Fibroblast of skin of back (primary cell): ENCODE data around the gene ENDOU. TPM values are rescaled to one million over a fixed set of nuclear protein-coding genes. Genes with fewer than 3 reads are reported as not detected.

ENCODE experiments used
- DNase-seq: peaks from one replicate; pipeline ENCODE4 v3.0.0-alpha.2; 2013
- polyA plus RNA-seq, 2 experiments: library from polyadenylated mRNA; unstranded; fragments of 120-200 nt; gene quantifications; one replicate each; pipeline ENCODE4 v1.2.1, GENCODE V29; 2013; ENCODE audit not compliant: insufficient read length in 2 of 2

The ENDOU gene, protein sequence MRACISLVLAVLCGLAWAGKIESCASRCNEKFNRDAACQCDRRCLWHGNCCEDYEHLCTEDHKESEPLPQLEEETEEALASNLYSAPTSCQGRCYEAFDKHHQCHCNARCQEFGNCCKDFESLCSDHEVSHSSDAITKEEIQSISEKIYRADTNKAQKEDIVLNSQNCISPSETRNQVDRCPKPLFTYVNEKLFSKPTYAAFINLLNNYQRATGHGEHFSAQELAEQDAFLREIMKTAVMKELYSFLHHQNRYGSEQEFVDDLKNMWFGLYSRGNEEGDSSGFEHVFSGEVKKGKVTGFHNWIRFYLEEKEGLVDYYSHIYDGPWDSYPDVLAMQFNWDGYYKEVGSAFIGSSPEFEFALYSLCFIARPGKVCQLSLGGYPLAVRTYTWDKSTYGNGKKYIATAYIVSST
- polyA plus RNA-seq (2013, experiment 1 of 2; ENCODE audit: insufficient read length): not detected
- 0.26 TPM for polyA plus RNA-seq (2013, experiment 2 of 2; ENCODE audit: insufficient read length)

GRCh38 chr12:47725091-47725772, at the start of gene ENDOU:
TSS of gene ENDOU (minus strand) at chr12:47725490. CDS start at chr12:47725413, 77 bp downstream.
- no peak for DNase-seq

DNA sequence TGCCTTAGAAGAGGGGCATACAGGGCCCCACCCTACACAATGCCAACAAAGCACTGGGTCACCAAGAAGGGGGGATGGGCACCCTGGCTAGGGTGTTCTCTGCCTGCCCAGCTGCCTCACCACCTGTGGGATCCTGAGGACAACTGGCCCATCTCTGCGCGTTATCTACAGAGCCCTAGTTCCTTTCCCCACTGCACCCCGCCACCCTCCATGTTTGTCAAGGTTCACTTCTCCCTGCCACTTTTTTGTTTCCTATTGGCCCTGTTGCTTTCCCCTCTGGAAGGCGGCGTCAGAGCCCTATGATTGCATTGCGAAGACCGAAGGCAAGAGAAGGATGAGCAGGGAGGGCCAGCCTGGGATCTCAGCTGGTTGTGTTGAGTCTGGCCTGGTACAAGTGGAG, 49.4 kb upstream of the ENDOU start:
- DNase-seq: no peak

- DNase-seq: no peak
These were observed 48.7 kb upstream of the ENDOU start for GRCh38 chr12:47773858-47774580.

DNA sequence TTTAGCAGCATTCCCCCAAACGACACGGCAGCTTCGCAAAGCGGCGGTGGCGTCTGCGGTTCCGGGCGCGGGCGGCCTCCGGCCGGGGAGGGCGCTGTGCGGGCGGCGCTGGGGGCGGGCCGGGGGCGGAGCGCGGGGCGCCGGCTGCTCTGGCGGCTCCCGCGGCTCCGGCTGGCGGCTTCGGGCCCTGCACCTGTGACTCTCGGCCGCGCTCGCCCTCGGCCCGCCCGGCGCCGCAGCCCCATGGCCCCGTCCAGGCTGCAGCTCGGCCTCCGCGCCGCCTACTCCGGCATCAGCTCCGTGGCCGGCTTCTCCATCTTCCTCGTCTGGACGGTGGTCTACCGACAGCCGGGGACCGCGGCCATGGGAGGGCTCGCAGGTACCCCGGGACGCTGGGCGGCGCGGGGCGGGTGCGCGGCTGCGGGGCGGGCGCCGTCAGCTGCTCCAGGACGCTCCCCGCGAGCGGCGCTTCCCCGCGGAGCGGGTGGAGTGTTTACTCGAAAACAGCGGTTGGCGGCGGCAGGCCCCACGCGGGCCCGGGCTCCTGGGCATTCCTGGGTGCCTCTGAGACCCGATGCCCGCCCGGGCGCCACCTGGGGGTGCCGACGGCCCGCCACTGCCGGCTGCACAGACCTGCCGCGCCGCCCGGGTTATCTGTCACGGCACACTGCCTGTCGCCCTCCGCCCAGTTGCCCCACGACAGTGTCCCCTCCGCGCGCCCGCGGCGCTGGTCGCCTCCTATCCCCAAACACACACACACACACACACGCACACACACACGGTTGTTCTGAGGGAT, 48.0 kb upstream of the ENDOU start, which contains the start of gene SLC48A1:
TSS of gene SLC48A1 (plus strand) at position 177 of the 796 bp plus-strand sequence. CDS start at position 244, 67 bp downstream.
- peak; percentile 66 for DNase-seq

DNA sequence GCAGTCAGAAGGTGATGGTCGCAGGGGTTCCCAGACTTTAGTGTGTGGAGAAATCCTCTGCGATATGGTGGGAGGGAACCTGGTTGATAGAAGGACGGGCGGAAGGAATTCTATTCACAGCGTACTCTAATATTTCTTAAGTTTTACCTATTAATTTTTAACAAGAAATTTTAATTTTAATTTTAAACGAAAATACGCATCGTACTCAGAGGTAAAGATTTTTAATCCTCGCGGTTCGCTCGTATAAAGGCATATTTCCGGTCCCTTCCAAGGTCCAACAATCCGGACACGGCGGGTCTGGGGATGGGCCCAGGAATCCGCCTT, 47.4 kb upstream of the ENDOU start:
- DNase-seq: no peak

DNA sequence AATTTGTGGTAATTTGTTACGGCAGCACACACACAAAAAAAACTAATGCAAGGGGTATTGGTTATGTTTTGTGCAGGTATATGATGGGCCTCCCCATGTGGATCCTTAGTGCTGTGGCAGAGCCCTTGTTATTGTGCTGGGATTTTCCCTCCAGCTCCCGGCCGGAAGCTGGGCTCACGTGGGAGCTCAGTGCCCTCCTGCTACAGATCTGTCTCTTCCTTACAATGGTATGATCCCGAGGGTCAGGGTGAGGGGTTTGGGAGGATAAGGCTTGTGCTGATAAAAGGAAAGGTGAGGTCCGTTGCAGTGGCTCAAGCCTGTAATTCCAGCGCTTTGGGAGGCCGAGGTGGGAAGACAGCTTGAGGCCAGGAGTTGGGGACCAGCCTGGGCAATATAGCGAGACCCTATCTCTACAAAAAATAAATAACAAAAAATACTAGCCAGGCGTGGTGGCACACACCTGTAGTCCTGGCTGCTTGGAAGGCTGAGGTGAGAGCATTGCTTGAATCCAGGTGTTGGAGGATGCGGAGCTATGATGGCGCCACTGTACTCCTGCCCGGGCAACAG, 46.9 kb upstream of the ENDOU start:
- DNase-seq: no peak

DNA sequence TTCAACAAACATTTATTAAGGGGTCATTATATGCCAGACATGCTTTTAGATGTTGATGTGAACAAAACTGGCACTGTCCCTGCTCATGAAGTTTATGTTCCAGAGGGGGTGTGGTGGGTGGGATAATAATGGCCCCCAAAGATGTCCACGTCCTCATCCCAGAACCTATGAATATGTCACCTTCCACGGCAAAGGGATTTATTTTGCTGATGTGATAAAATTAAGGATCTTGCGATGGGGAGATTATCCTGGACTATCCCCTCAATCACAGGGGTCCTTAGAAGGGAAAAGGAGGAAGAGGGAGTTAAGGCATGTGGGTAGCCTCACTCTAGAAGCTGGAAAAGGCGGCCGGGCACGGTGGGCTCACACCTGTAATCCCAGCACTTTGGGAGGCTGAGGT, 46.0 kb upstream of the ENDOU start:
- no peak for DNase-seq

GRCh38 chr12:47770086-47770726, 44.9 kb upstream of the ENDOU start:
- no peak for DNase-seq

DNA sequence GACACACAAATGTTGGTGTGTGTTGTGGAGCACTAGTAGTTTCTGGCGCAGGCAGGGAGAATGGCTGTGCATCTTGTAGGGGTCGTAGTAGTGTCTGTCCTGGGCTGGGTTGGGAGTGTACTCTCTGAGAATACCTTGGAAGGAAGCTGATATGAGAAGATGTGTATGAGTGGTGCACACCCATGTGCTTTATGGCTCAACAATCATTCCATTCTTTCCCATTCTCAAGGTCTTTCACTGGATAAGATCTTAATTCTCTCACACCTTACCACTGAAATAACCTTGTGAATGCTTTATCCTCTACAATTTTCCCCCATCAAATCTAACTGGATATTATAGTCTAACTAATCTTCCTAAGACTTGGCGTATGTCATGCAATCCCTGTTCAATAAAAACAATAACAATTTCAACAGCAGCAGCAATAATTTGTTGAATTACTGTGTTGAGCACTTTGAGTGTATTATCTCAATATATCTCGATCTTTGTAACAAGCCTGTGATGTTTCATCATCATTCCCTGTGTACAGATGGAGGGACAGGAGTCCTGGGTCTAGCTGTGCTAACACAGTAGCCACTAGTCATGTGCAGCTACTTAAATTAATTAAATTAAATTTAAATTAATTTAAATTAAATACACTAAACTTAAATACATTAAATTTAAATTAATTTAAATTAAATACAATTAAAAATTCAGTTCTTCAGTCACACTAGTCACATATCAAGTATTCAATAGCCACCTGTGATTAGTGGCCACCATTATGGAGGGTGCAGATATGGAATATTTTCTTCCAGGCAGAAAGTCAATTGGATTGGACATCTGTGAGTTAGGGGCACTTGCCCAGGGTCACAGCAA, 44.2 kb upstream of the ENDOU start:
- no peak for DNase-seq

GRCh38 chr12:47768323-47768811, 43.1 kb upstream of the ENDOU start:
- peak; percentile 64 for DNase-seq

GRCh38 chr12:47767216-47767724, 42.0 kb upstream of the ENDOU start:
- no peak for DNase-seq

DNA sequence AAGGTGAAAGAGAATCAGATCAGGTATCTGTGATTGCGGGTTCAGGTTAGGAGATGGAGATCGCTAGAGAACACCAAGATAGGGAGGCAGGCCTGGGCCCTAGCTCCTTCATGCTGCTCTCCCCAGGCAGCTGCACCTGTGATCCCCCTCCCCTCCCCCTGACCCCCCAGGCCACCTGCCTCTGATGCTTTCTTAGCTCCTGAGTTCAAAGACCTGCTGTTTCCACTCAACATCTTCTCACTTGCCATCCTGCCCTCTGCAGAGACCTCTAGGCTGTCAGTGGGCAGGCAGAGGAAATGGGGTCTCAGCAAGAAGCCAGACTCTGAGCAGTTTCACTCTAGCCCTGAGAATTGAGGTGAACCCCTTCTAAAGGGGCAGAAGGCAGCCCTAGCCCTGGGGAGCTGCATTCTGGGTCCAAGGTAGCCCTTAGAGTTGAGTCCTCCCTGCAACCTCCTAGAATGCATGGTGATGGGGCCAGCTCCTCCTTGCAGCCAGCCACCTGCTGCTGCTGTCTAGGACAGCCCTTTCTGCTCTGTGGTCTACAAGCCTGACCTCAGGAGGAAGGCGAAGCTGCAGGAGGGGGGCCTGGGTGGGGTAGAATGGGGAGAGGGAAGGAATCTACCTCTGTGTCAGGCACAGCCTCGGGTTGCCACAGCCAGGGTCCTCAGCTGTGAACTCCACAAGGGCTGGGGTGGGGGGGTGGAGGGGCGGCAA, 41.4 kb upstream of the ENDOU start:
- no peak for DNase-seq

DNA sequence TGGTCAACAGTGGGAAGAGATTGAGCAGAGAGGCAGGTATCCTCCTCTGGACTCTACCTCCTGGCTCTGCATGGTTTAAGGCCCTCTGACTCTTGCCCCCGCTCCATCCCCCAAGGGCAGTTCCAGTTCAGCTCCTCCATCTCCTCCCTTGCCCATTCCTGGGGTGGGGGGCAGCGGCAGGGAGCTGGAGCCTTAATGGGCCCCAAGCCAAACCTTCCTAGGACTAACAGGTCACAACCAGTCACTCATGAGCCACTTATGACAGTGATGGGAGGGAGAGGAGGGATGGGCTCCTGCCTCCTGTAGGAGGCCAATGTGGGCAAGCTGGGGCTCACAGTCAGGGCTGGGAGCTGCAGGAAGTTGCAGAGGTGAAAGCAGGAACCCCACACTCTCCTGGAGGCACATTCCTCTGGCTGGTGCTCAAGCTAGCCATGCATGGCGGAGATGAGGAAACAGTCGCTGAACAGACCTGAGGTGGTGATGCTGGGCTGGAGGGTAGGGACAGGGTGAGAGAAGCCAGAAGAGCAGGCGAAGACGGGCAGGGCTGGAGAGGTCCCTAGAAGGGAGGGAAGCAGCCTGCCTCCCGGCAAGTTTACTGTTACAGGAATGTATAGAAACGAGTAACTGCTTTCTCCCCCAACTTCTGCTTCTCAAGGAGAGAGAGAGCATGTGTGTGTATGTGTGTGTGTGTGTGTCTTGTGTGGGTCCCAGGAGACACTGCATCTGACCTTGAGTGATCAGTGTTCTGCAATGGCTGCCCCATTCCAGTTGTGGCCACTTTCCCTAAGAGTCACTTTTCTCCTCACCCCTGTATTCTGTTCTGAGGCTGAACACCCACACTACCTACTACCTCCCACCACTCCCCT, 38.4 kb upstream of the ENDOU start:
- DNase-seq: no peak

- DNase-seq: no peak
These were observed 37.7 kb upstream of the ENDOU start for GRCh38 chr12:47762850-47763465.

DNA sequence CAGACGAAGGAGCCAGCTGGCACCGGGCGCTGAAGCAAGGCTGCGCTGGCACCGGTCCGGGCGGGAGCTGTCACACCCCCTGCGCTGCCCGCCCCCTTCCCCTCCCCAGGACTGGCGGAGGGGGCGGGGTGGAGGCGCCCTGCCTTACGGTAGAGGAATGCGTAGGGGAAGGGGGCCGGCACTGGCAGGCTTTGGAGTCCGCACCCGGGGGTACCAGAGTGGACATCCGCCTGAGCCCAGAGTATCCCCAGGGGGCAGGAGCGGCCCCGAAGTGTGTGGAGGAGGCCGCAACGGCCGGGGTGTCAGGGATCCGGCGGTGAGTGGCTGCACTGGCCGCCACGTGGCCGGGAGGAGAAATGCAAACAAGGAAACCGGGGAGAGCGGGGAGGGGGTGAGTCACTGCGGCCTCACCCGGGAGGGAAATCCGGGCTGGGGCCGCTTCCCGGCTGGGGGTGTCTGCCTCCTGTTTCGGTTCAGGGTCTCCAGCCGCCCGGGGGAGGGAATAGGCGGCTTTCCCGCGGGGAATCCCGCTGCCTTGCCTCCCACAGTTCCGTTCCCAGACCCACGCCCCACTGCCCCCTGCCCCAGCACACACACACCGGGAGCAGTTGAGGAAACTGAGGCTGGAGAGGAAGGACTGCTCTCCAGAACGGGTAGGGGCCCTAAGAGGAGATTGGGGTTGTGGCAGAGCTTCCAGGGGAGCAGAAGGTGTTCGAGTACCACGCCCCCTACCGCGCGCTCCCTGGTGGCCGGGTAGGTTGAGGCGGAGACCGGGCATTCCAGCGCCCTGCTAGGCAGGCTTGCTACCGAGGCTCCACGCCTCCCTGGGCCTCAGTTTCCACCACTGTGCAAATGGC, 33.8 kb upstream of the ENDOU start, which contains the start of gene RAPGEF3:
TSS of gene RAPGEF3 (minus strand) at position 47 of the 857 bp plus-strand sequence. CDS start 324 bp downstream, outside the sequence.
- peak; percentile 88 for DNase-seq

DNA sequence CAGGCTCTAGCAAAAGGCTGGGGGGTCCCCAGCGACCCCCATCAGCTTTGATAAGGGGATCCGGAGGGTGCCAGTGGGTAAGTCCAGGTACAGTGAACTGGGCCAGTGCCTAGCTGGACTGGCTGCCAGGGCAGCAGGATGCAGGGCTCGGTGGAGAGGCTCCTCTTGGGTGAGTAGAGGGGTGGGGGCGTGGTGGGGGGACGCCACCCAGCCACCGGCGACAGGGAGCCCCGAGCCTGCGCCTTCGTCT, 33.2 kb upstream of the ENDOU start:
- DNase-seq: no peak
